BLaER1 (cell line): ENCODE results near the gene CCDC177.

Source experiments
- H3K27ac ChIP-seq: shearing (Covaris generic); formaldehyde crosslinking; 2 replicates; pipeline ENCODE4 v1.8.1; 2022
- H3K27me3 ChIP-seq: shearing (Covaris generic); formaldehyde crosslinking; 2 replicates; pipeline ENCODE4 v1.8.1; 2022
- H3K36me3 ChIP-seq: shearing (Covaris generic); formaldehyde crosslinking; 2 replicates; pipeline ENCODE4 v1.8.1; 2022
- H3K4me1 ChIP-seq: shearing (Covaris generic); formaldehyde crosslinking; 2 replicates; pipeline ENCODE4 v1.8.1; 2022
- H3K4me2 ChIP-seq: shearing (Covaris generic); formaldehyde crosslinking; 2 replicates; pipeline ENCODE4 v1.8.1; 2022
- H3K4me3 ChIP-seq: shearing (Covaris generic); formaldehyde crosslinking; 2 replicates; pipeline ENCODE4 v1.8.1; 2022
- H3K9ac ChIP-seq: shearing (Covaris generic); formaldehyde crosslinking; 2 replicates; pipeline ENCODE4 v1.8.1; 2022
- H3K9me3 ChIP-seq: shearing (Covaris generic); formaldehyde crosslinking; 2 replicates; pipeline ENCODE4 v1.8.1; 2022
- H4K20me1 ChIP-seq: shearing (Covaris generic); formaldehyde crosslinking; 2 replicates; pipeline ENCODE4 v1.8.1; 2022
- Cebpa-rat ChIP-seq: shearing (Covaris generic); IDR thresholded peaks from 2 replicates; pipeline ENCODE4 v1.8.1; 2022

CCDC177 gene

DNA sequence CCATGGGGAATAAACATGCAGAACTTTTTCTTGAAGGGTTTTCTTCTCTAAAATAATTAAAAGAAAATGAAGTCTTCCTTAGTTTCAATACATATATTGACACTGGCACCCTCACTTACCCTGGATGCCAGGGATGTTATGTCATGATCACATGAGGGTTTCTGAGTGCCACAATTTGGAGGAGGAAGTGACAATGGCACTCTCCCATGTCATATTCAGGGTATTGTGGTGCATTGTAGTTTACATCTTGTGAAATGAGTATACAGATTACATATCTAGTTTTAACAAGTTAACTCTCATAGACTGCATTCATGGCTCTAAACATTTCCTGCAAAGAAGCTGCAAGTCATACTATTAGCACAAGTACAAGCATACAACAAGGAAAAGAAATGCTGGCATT, 37.7 kb downstream of the CCDC177 start:
- H3K27ac ChIP-seq, result no peak overlapping the region
- no peak overlapping the region for H3K4me3 ChIP-seq
- H4K20me1 ChIP-seq, result no peaks in the 10 kb centered on the region
- TF ChIP-seq Cebpa-rat, result no peak
- H3K4me1 ChIP-seq, result 0 out of 2 replicates have a peak, but pooled peaks cover 4% of the 10 kb centered on the region
- no peaks in the 10 kb centered on the region for H3K9me3 ChIP-seq
- no peaks in the 10 kb centered on the region for H3K36me3 ChIP-seq
- no peak overlapping the region for H3K9ac ChIP-seq
- H3K4me2 ChIP-seq, result no peak overlapping the region
- H3K27me3 ChIP-seq, result no peaks in the 10 kb centered on the region

DNA sequence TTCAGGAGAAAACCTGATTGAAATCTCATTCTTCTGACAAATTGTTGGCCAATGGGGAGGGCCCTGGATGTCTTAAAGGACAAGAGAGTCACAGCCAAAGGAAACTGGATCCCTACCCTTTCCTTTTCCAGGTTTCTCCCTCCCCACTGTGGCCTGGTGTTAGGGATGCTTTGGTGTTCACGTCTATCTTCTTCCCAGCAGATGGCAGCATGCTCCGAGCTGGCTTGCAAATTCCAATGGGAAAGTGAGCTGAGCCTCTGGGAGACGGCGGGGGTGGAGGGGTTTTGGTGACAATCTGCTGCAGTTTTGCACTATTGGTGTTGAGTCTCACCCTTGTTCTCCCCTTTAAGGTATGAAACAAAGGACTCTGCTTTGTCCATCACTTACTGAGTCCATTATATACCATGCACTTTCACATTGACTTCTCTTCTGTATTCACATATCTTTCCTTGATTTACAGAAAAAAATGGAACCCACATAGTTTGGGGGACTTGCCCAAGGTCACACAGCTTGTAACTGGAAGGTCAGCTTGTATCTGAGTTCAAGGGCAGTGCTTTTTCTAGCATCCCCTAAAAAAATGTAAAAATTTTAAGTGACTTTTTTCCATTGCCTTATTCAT, 39.3 kb downstream of the CCDC177 start:
- H3K4me1 ChIP-seq, result 0 out of 2 replicates have a peak, but pooled peaks cover 4% of the 10 kb centered on the region
- H3K4me3 ChIP-seq, result no peak overlapping the region
- H3K27ac ChIP-seq, result no peak overlapping the region
- H3K4me2 ChIP-seq, result no peak overlapping the region
- H3K9me3 ChIP-seq, result no peaks in the 10 kb centered on the region
- no peaks in the 10 kb centered on the region for H3K27me3 ChIP-seq
- no peaks in the 10 kb centered on the region for H3K36me3 ChIP-seq
- H3K9ac ChIP-seq, result no peak overlapping the region
- TF ChIP-seq Cebpa-rat, result no peak
- no peaks in the 10 kb centered on the region for H4K20me1 ChIP-seq

DNA sequence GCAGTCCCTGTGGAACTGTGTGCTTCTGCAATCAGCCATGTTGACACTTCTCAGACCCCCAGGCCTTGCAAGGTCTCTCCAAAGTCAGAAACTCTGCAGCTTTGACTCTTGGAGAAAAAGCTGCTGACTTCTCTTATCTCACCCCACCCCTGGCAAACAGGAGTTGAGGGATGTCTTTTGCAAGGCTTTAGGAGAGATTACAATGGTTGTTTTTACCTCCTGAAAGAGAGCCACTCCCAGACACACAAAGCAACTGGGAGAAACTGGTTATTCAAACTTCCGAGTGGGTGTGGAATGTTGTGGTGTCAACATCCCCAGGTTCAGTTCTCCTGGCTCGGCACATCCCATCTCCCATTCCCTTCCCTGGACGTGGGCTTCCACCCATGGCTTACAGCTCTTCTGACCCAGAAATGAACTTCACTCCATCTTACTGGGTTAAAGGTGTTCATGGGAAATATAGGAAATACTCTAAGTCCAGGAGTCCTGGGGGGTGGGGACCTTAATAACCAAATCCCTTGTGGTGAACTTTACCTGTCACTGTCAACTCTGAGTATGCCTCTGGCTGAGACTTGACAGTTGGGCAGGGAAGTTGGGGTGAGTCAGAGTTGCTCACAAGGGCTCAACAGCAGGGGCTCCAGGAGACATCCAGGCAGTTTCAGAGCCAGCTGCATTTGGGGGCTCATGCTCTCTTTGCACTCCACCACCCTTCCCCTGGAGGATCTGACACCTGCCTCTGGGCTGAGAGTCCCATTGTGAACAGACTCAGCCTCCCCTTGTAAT, 41.9 kb downstream of the CCDC177 start:
- no peak overlapping the region for H3K4me3 ChIP-seq
- H3K9ac ChIP-seq, result no peak overlapping the region
- no peaks in the 10 kb centered on the region for H3K9me3 ChIP-seq
- H3K27ac ChIP-seq, result no peak overlapping the region
- no peaks in the 10 kb centered on the region for H4K20me1 ChIP-seq
- H3K4me1 ChIP-seq, result 0 out of 2 replicates have a peak, but pooled peaks cover 4% of the 10 kb centered on the region
- no peak for TF ChIP-seq Cebpa-rat
- no peaks in the 10 kb centered on the region for H3K27me3 ChIP-seq
- H3K4me2 ChIP-seq, result no peak overlapping the region
- H3K36me3 ChIP-seq, result no peaks in the 10 kb centered on the region

DNA sequence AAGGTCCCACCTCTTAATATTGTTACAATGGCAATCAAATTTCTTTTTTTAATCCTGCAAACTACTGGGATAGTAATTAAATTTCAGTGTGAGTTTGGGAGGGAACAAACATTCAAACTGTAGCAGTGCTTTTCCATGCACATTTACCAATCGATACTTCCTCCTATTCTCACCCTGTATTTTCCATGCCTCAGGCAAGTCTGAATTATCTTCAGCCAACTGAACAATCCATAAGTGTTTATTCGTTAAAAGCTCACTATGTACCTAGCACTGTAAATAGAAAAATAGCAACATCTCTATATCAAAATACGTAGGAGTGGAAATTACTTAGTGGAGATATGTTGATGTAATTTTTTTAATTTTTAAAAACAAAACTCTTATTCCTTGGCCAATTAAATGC, 43.5 kb downstream of the CCDC177 start:
- Histone ChIP-seq H3K36me3 (no peaks in the 10 kb centered on the region), H3K9me3 (no peaks in the 10 kb centered on the region), H3K27me3 (no peaks in the 10 kb centered on the region), H3K4me3 (no peak overlapping the region), H3K4me1 (no peaks in the 10 kb centered on the region), H4K20me1 (no peaks in the 10 kb centered on the region), H3K4me2 (no peak overlapping the region), H3K9ac (no peak overlapping the region), H3K27ac (no peak overlapping the region)
- no peak for TF ChIP-seq Cebpa-rat

DNA sequence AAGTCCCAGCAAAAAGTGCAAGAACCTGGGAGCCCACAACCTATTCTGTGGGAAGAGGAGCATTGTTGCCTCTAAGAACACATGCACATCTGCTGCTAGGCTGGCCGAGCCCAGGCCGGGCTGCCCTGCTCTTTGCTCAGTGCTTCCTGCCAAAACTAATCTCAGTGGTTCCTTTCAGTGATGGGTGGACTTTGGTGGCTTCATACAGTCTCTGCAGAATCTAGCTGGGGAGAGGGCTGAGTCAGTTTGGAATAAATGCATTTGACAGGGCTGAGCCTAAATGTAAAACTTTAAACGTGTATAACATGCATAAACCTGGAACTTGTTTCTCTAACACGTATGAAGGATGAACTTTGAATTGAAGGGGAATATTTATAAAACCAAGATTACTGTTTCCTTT, 44.6 kb downstream of the CCDC177 start:
- no peak for TF ChIP-seq Cebpa-rat
- no peak overlapping the region for H3K9ac ChIP-seq
- no peaks in the 10 kb centered on the region for H3K36me3 ChIP-seq
- H3K4me1 ChIP-seq, result no peaks in the 10 kb centered on the region
- no peak overlapping the region for H3K4me3 ChIP-seq
- no peak overlapping the region for H3K4me2 ChIP-seq
- H3K27ac ChIP-seq, result no peak overlapping the region
- H4K20me1 ChIP-seq, result no peaks in the 10 kb centered on the region
- no peaks in the 10 kb centered on the region for H3K9me3 ChIP-seq
- no peaks in the 10 kb centered on the region for H3K27me3 ChIP-seq

- Histone ChIP-seq H3K9me3 (no peaks in the 10 kb centered on the region), H3K36me3 (no peaks in the 10 kb centered on the region), H3K4me3 (no peak overlapping the region), H3K9ac (no peak overlapping the region), H4K20me1 (no peaks in the 10 kb centered on the region), H3K4me2 (no peak overlapping the region), H3K27me3 (no peaks in the 10 kb centered on the region), H3K4me1 (no peaks in the 10 kb centered on the region), H3K27ac (no peak overlapping the region)
- TF ChIP-seq Cebpa-rat, result no peak
Measured at GRCh38 chr14:69529563-69529962, 45.1 kb downstream of the CCDC177 start.

GRCh38 chr14:69528930-69529329, 45.7 kb downstream of the CCDC177 start:
- TF ChIP-seq Cebpa-rat, result no peak
- Histone ChIP-seq H3K27me3 (no peaks in the 10 kb centered on the region), H3K4me2 (no peak overlapping the region), H3K36me3 (no peaks in the 10 kb centered on the region), H3K4me1 (peaks cover 4% of the 10 kb centered on the region; the same call in 1 of the 2 replicates), H4K20me1 (no peaks in the 10 kb centered on the region), H3K9ac (no peak overlapping the region), H3K9me3 (no peaks in the 10 kb centered on the region), H3K4me3 (no peak overlapping the region), H3K27ac (no peak overlapping the region)

- TF ChIP-seq Cebpa-rat, result no peak
- Histone ChIP-seq H3K4me1 (peaks cover 6% of the 10 kb centered on the region; the same call in 1 of the 2 replicates), H3K9ac (no peak overlapping the region), H3K36me3 (no peaks in the 10 kb centered on the region), H3K27me3 (no peaks in the 10 kb centered on the region), H3K9me3 (no peaks in the 10 kb centered on the region), H3K4me3 (no peak overlapping the region), H3K4me2 (no peak overlapping the region), H3K27ac (no peak overlapping the region), H4K20me1 (no peaks in the 10 kb centered on the region)
Measured at GRCh38 chr14:69528143-69528542, 46.5 kb downstream of the CCDC177 start.

- Histone ChIP-seq H3K9ac (no peak overlapping the region), H3K36me3 (no peaks in the 10 kb centered on the region), H3K4me3 (no peak overlapping the region), H3K27me3 (no peaks in the 10 kb centered on the region), H3K4me1 (peaks cover 6% of the 10 kb centered on the region; the same call in 1 of the 2 replicates), H3K27ac (no peak overlapping the region), H4K20me1 (no peaks in the 10 kb centered on the region), H3K9me3 (no peaks in the 10 kb centered on the region), H3K4me2 (no peak overlapping the region)
- no peak for TF ChIP-seq Cebpa-rat
Measured at GRCh38 chr14:69527635-69528034, 47.0 kb downstream of the CCDC177 start.

- H3K9me3 ChIP-seq, result no peaks in the 10 kb centered on the region
- H4K20me1 ChIP-seq, result no peaks in the 10 kb centered on the region
- TF ChIP-seq Cebpa-rat, result no peak
- H3K27ac ChIP-seq, result no peak overlapping the region
- H3K4me1 ChIP-seq, result peaks cover 6% of the 10 kb centered on the region; the same call in 1 of the 2 replicates
- no peak overlapping the region for H3K4me3 ChIP-seq
- H3K27me3 ChIP-seq, result no peaks in the 10 kb centered on the region
- no peaks in the 10 kb centered on the region for H3K36me3 ChIP-seq
- no peak overlapping the region for H3K9ac ChIP-seq
- H3K4me2 ChIP-seq, result no peak overlapping the region
Measured at GRCh38 chr14:69525896-69526295, 48.8 kb downstream of the CCDC177 start.
